ENCODE measurements around the gene CMPK1.
"Not testable (repeated sequence)": the region's sequence is repeated elsewhere in the genome, so short reads cannot be mapped to it uniquely, and the experiment has no call there.

Gene CMPK1

GRCh38 chr1:47338249-47339077 lies 4.9 kb downstream of the CMPK1 start:
- no peak for DNase-seq (ENCODE audit: low read depth in 2 of 2)

GRCh38 chr1:47340227-47340626 lies 6.6 kb downstream of the CMPK1 start:
- no peak for DNase-seq (ENCODE audit: low read depth in 2 of 2)

- DNase-seq (ENCODE audit: low read depth in 2 of 2): not testable (repeated sequence)
Measured at GRCh38 chr1:47346979-47347378, 13.4 kb downstream of the CMPK1 start.

- DNase-seq (ENCODE audit: low read depth in 2 of 2): no peak
Measured at GRCh38 chr1:47347735-47348134, 14.1 kb downstream of the CMPK1 start.

- DNase-seq (ENCODE audit: low read depth in 2 of 2): no peak
Measured at GRCh38 chr1:47348246-47348645, 14.7 kb downstream of the CMPK1 start.

DNA sequence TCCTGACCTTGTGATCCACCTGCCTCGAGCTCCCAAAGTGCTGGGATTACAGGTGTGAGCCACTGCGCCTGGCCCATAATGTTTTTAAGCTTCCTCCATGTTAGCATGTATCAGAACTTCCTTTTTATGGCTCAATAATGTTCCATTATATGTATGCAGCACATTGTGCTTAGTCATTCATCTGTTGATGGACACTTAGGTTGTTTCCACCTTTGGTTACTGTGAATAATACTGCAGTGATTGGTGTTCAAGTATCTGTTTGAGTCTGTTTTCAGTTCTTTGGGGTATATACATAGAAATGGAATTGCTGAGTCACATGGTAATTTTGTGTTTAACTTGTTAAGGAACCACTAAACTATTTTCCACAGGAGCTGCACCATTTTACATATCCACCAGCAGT lies 17.7 kb downstream of the CMPK1 start:
- no peak for DNase-seq (ENCODE audit: low read depth in 2 of 2)

- no peak for DNase-seq (ENCODE audit: low read depth in 2 of 2)
Measured at GRCh38 chr1:47361380-47361779, 27.8 kb downstream of the CMPK1 start.

GRCh38 chr1:47362828-47363227 lies 29.2 kb downstream of the CMPK1 start:
- DNase-seq (ENCODE audit: low read depth in 2 of 2): no peak

GRCh38 chr1:47367651-47368050 lies 34.1 kb downstream of the CMPK1 start:
- no peak for DNase-seq (ENCODE audit: low read depth in 2 of 2)

DNA sequence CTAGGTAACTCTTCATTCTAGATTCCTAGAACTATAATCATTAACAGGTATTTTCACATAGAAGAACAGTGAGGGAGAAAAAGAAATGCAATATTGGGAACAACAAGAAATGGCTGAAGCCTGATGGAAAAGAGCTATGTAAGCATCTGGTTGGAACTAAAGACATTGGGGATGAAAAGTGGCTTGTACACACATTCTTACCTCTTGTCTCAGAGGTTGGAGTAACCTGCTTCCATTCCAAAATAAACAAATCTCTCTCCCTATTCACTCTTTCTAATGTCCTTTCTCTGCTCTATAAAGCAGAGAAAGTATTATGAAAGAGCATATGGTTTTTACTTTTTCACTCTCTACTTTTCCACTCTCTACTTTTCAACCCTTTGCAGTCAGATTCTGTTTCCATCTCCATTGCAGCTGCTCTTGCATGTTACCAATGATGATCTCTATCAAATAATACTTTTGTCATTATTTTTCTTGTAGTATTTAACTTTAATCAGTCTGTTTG lies 37.5 kb downstream of the CMPK1 start:
- DNase-seq (ENCODE audit: low read depth in 2 of 2): no peak

DNA sequence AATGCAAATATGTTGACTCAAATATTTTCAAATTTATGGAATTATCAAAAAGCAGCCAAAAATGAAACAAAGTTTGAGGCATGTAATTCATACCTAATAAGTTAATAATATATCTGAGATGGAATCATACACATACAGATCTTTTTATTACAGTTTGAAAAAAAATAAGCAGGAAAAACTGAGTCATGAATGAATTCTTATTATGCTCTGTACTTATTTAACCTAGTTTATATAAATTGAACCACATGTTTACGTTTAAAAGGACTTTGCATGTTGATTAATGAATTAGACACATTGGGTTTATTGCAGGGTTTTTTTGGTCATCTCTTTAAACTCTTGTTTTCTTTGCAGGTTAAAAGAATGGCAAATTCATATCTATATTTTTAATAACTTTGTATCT lies 40.9 kb downstream of the CMPK1 start:
- DNase-seq (ENCODE audit: low read depth in 2 of 2): no peak

DNA sequence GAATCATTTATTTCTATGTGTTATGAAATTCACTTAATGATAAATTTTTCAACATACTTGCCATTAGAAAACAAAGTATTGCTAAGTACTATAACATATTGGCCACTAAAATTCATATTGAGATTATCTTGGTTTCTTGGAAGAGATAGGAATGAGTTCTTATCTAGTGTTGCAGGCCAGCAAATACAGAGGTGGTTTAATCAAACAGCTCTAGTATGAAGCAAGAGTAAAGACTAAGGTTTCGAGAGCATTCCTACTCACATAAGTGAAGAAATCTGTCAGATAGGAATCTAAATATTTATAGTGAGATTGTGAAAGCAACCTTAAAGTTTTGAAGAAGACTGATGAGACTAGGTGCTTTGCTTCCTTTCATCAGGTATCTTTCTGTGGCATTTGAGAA lies 44.6 kb downstream of the CMPK1 start:
- no peak for DNase-seq (ENCODE audit: low read depth in 2 of 2)

DNA sequence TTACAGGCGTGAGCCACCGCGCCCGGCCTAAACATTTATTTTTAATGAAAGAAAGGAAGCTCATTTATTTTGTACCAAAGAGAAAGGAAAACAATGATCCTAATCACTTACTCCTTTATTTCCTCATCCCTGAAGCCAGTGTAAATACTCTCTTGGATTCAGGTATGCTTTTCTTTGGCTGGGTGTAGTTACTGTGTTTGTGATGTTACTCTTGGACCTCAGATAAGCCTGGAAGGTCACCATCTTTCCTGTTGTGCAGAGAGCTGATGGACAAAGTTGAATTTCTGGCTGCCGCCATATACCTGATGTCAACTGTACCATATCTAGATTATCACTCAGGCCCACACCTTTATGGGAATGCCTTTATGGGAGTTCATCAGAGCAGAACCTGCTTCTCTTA lies 47.1 kb downstream of the CMPK1 start:
- DNase-seq (ENCODE audit: low read depth in 2 of 2): no peak

- DNase-seq (ENCODE audit: low read depth in 2 of 2): no peak
Measured at GRCh38 chr1:47382399-47382983, 48.9 kb downstream of the CMPK1 start.

DNA sequence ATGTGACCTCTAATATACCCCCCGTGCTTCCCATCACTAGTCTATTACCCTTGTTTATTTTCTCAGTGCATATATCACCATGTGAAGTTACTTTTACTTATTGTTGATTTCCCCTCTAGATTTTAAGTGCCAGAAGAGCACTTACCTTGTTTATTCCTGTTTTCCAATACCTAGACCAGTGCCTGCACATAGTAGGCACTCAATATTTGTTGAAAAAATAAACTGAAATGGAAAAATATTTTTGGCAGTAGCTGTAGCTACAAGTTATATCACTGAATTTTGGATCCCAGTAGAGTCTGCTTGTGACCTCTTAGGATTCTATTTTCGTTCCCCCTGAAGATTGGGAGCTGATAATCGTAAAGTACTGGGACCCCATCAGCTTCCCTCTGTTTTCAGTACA lies 50.5 kb downstream of the CMPK1 start:
- DNase-seq (ENCODE audit: low read depth in 2 of 2): no peak

DNA sequence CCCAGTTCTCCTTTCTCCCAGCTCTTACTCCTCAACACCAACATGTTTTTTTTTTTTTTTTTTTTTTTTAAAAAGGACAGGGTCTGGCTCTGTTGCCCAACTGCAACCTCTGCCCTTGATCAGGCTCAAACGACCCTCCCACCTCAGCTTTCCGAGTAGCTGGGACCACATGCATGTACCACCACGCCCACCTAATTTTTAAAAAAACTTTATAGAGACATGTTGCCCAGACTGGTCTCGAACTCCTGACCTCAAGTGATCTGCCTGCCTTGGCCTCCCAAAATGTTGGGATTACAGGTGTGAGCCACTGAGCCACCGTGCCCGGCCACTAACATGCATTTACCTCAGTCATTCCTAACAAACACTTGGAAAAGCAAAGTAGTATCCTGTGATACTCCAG lies 51.4 kb downstream of the CMPK1 start:
- no peak for DNase-seq (ENCODE audit: low read depth in 2 of 2)

DNA sequence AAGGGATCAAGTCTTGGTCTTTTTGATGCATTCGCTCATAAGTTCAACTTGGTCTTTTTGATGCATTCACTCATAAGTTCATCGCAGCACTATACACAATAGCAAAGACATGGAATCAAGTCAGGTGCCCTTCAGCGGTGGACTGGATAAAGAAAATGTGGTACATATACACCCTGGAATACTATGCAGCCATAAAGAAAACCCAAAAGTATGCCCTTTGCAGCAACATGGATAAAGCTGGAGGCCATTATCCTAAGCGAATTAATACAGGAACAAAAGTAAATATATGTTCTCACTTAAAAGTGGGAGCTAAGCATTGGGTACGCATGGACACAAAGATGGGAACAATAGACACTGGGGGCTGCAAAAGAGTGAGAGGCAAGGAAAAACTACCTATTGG lies 52.7 kb downstream of the CMPK1 start:
- no peak for DNase-seq (ENCODE audit: low read depth in 2 of 2)

- no peak for DNase-seq (ENCODE audit: low read depth in 2 of 2)
Measured at GRCh38 chr1:47388030-47388890, 54.7 kb downstream of the CMPK1 start.

DNA sequence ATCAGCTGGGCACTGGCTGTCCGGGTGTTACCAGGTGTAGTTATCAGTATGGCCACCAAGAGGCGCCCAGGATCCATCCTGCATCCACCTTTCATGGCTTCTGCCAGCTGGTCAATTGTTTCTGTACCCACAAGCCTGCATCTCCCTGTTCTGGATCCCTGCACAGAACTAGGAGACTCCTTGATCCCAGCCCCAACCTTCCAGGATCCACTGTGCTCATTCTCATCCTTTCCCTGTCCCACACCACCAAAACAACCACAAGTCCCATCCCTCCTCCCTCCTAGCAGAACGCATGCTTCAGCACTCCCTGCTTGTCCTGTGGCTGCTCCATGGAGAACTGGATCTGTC lies 55.3 kb downstream of the CMPK1 start:
- DNase-seq (ENCODE audit: low read depth in 2 of 2): peak; percentile 13 to 32

GRCh38 chr1:47389731-47390130 lies 56.1 kb downstream of the CMPK1 start:
- DNase-seq (ENCODE audit: low read depth in 2 of 2): no peak

DNA sequence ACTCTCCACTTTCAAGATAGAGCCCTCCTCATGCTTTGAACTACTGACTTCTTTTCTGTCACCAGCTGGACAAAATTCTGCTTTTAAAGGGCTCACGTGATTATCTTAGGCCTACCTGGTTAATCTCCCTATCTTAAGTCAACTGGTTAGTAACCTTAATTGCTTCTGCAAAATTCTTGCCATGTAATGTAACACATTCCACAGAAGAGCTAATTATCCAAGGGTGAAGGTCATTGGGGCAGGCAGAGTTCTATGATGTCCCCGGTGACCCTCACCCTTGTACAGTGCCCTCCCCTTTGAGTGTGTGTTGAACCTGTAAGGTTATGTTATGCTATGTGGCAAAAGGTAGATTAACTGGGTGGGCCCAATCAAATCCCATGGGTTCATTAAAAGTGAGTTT lies 57.3 kb downstream of the CMPK1 start:
- DNase-seq (ENCODE audit: low read depth in 2 of 2): no peak

GRCh38 chr1:47393141-47393540 lies 59.6 kb downstream of the CMPK1 start:
- DNase-seq (ENCODE audit: low read depth in 2 of 2): no peak

DNA sequence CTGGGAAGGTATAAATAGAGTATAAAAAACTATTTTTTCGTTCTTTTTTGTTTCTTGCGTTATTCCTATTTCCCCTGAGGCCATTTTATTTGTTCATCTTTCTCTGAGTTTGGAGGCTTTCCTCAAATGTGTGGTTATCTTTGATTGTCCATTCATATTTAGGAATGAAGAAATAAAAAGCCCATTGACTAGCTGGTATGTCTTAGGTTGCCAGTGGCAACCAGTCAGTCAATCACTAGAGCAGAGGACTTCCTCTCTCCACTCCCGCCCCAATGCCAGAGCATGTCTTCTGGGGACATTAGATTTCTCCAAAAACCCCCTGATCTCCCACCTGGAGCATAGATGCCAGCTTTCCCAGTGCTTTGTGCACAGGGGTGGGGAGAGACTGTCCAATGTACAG lies 61.8 kb downstream of the CMPK1 start:
- DNase-seq (ENCODE audit: low read depth in 2 of 2): no peak

Measured in stimulated activated CD4-positive, alpha-beta T cell treated with anti-CD3 and anti-CD28 coated beads, Interleukin-15, amount 100 ng/mL, for 48 hours (primary cell).